HepG2 (cell line): Measurements from ENCODE around the gene CBFA2T2. TPM values are rescaled to one million over a fixed set of nuclear protein-coding genes. Genes with fewer than 3 reads are reported as not detected.

ENCODE experiments used
- ATAC-seq: fragments of 200-7000 bp; cut with Tn5 transposase; 3 replicates; pipeline ENCODE4 v1.9.1; 2020; ENCODE audit warnings: mild to moderate bottlenecking, moderate library complexity
- BruUV-seq: library from RNA; stranded (reverse); fragments of 400-500 nt; replicated peaks from 2 replicates; lab custom pipeline; 2021; lab: Mats Ljungman, UMichigan
- CTCF ChIA-PET: fragments of 300-600 bp; formaldehyde crosslinking; extraction: SDS; loops from one replicate; lab custom pipeline; 2021; ENCODE audit warnings: low total read pairs, inconsistent platforms, low intra/inter-chr PET ratio; lab: Yijun Ruan, JAX
- POLR2A ChIA-PET: fragments of 350-600 bp; sonication (Branson Sonifier 250); formaldehyde crosslinking; loops from one replicate; lab custom pipeline; 2020; ENCODE audit warnings: antibody characterized with exemption, inconsistent platforms; lab: Yijun Ruan, JAX
- DNase-seq: peaks from one replicate; pipeline ENCODE4 v3.0.0-alpha.2; 2015; ENCODE audit warnings: low spot score
- FAIRE-seq: peaks from 3 replicates; lab custom pipeline; 2011; peaks lifted over from hg19 to GRCh38; lab: Jason Lieb, UNC
- H2AFZ ChIP-seq: one replicate; pipeline ENCODE4 v1.6.1; 2011; ENCODE audit warnings: low read length, inconsistent platforms
- H3K27ac ChIP-seq: fragments of 300-600 bp; 3 replicates; pipeline ENCODE4 v1.8.0; 2011; ENCODE audit warnings: mixed run types, mild to moderate bottlenecking, mixed read lengths, low read length, inconsistent platforms; ENCODE audit not compliant: insufficient read depth; ENCODE audit errors: extremely low read length
- H3K27me3 ChIP-seq, 2 experiments: fragments of 200-600 bp in 1 of 2; 2 replicates in 1 of 2; 3 replicates in 1 of 2; pipeline versions ENCODE4 v1.6.0 to v1.8.0; 2011; ENCODE audit warnings: low read length in 2 of 2, mild to moderate bottlenecking in 2 of 2, moderate library complexity in 2 of 2, inconsistent platforms in 1 of 2; ENCODE audit not compliant: insufficient read depth in 2 of 2, control insufficient read depth in 1 of 2
- H3K36me3 ChIP-seq, 2 experiments: fragments of 200-600 bp in 1 of 2; replicated peaks in 1 of 2; 2 replicates in 1 of 2; 3 replicates in 1 of 2; pipeline versions ENCODE4 v1.5.1 to v1.8.0; 2011; ENCODE audit warnings: low read length in 2 of 2, inconsistent platforms in 1 of 2; ENCODE audit not compliant: insufficient read depth in 2 of 2, control insufficient read depth in 1 of 2
- H3K4me1 ChIP-seq: 2 replicates; pipeline ENCODE4 v1.5.1; 2012; ENCODE audit warnings: low read length, inconsistent platforms; ENCODE audit not compliant: insufficient read depth
- H3K4me2 ChIP-seq: 2 replicates; pipeline ENCODE4 v1.6.0; 2011; ENCODE audit warnings: low read depth, low read length, inconsistent platforms
- H3K4me3 ChIP-seq, 3 experiments: fragments of 200-600 bp in 1 of 3; sonication (generic), shearing (Covaris generic) in 1 of 3; replicated peaks in 1 of 3; 2 replicates each; pipeline ENCODE4 v1.5.1; 2011 to 2016; ENCODE audit warnings: low read length in 3 of 3, inconsistent platforms in 2 of 3, low read depth in 2 of 3, mild to moderate bottlenecking in 2 of 3, control low read depth in 1 of 3, mixed read lengths in 1 of 3; ENCODE audit not compliant: insufficient read depth in 1 of 3
- H3K79me2 ChIP-seq: one replicate; pipeline ENCODE4 v1.6.1; 2011; ENCODE audit warnings: low read length, inconsistent platforms; ENCODE audit not compliant: insufficient read depth
- H3K9ac ChIP-seq: 2 replicates; pipeline ENCODE4 v1.6.0; 2011; ENCODE audit warnings: mild to moderate bottlenecking, low read depth, low read length, inconsistent platforms; ENCODE audit not compliant: insufficient read depth
- H3K9me3 ChIP-seq: 2 replicates; pipeline ENCODE4 v1.5.1; 2012; ENCODE audit warnings: mild to moderate bottlenecking, low read length
- H4K20me1 ChIP-seq: 2 replicates; pipeline ENCODE4 v1.6.0; 2011; ENCODE audit warnings: inconsistent platforms, mild to moderate bottlenecking, low read length, moderate library complexity; ENCODE audit not compliant: insufficient read depth
- CTCF ChIP-seq: sonication (generic); formaldehyde crosslinking; IDR thresholded peaks from 2 replicates; pipeline ENCODE4 v1.5.0; 2020; ENCODE audit warnings: mild to moderate bottlenecking, missing genetic modification reagents, moderate library complexity
- E2F1 ChIP-seq: sonication (generic); formaldehyde crosslinking; IDR thresholded peaks from 2 replicates; pipeline ENCODE4 v1.5.0; 2020; ENCODE audit warnings: missing genetic modification reagents
- FIP1L1 ChIP-seq: fragments of 200-400 bp; formaldehyde crosslinking; IDR thresholded peaks from 2 replicates; pipeline ENCODE4 v1.6.1; 2018; ENCODE audit warnings: low read depth, mild to moderate bottlenecking, low read length, moderate library complexity, borderline replicate concordance; ENCODE audit not compliant: insufficient read depth
- KDM5A ChIP-seq: fragments of 200-600 bp; sonication (generic); IDR thresholded peaks from 2 replicates; pipeline ENCODE4 v1.7.0; 2018; ENCODE audit warnings: antibody characterized with exemption, mild to moderate bottlenecking, low read length, borderline replicate concordance
- NPAS2 ChIP-seq: sonication (generic); formaldehyde crosslinking; IDR thresholded peaks from 2 replicates; pipeline ENCODE4 v1.8.0; 2022; ENCODE audit warnings: mild to moderate bottlenecking, missing genetic modification reagents, borderline replicate concordance
- PHF21A ChIP-seq: sonication (generic); formaldehyde crosslinking; IDR thresholded peaks from 2 replicates; pipeline ENCODE4 v1.5.0; 2020; ENCODE audit warnings: mild to moderate bottlenecking, missing genetic modification reagents
- SSRP1 ChIP-seq: IDR thresholded peaks from 2 replicates; pipeline ENCODE4 v1.6.1; 2016; ENCODE audit warnings: control low read depth
- TCF12 ChIP-seq, 2 experiments: fragments of 450-650 bp in 1 of 2; sonication (generic) in 1 of 2; formaldehyde crosslinking in 1 of 2; IDR thresholded peaks; 2 replicates each; pipeline versions ENCODE4 v1.6.1 to v1.8.0; 2017 to 2022; ENCODE audit warnings: antibody characterized with exemption in 1 of 2, mild to moderate bottlenecking in 1 of 2, missing genetic modification reagents in 1 of 2, moderate library complexity in 1 of 2
- ZGPAT ChIP-seq: IDR thresholded peaks from 2 replicates; pipeline ENCODE4 v1.6.1; 2016; ENCODE audit warnings: mild to moderate bottlenecking
- ZNF362 ChIP-seq: sonication (generic); formaldehyde crosslinking; IDR thresholded peaks from 2 replicates; pipeline ENCODE4 v1.4.0; 2020; ENCODE audit warnings: missing genetic modification reagents, mild to moderate bottlenecking, borderline replicate concordance
- ZNF639 ChIP-seq: conservative IDR thresholded peaks from 2 replicates; pipeline ENCODE4 v1.6.1; 2018; ENCODE audit warnings: missing genetic modification reagents
- WGBS: methylation state at CpG from one replicate; pipeline ENCODE4 v1.1.6; 2017; ENCODE audit warnings: low lambda C conversion rate; 5-methylcytosine and 5-hydroxymethylcytosine counted together
- in situ Hi-C: cut with HindIII; loops from 2 replicates; pipeline ENCODE4 v1.10.0; 2017; ENCODE audit warnings: low pct_unique_long_range_greater_than_20kb; ENCODE audit not compliant: extremely low pct_ligation_motif_present
- intact Hi-C: fragments of 100-400 bp; cut with micrococcal nuclease; formaldehyde crosslinking; loops from one replicate; pipeline ENCODE4 v1.10.0; 2022; ENCODE audit not compliant: unreplicated experiment
- polyA plus RNA-seq, 8 experiments: library from polyadenylated mRNA; depleted of rRNA in 3 of 8; stranded (reverse) in 7 of 8; unstranded in 1 of 8; fragments of >200 nt; fragmentation: Illumina TruSeq in 4 of 8; extraction: Trizol in 4 of 8; gene quantifications; 2 replicates each; pipeline versions ENCODE4 v1.2.1 to v1.2.3, GENCODE V29; 2011 to 2016; ENCODE audit warnings: low read depth in 4 of 8, missing spikeins in 1 of 8, mixed read lengths in 1 of 8; ENCODE audit not compliant: insufficient read depth in 1 of 8
- total RNA-seq, 5 experiments: library from RNA; depleted of rRNA; stranded (reverse); fragments of >200 nt; fragmentation: Illumina TruSeq; extraction: Trizol; gene quantifications; 2 replicates each; pipeline ENCODE4 v1.2.3, GENCODE V29; 2016; ENCODE audit warnings: low read depth in 1 of 5

The CBFA2T2 gene
- total and polyA plus RNA-seq, 2 of the 13 experiments (the other 11 are each of a cell fraction or from before 2014, with no cell fraction given), result 6.3 to 21.2 TPM

GRCh38 chr20:33515569-33516216 lies 25.8 kb downstream of the CBFA2T2 start (continued):
- peak; percentile 24; the same call in 1 of the 2 replicates for TF ChIP-seq ZGPAT
- TF ChIP-seq ZNF362 (CRISPR knock-in tag), result peak; percentile 86
- no peak for TF ChIP-seq FIP1L1
- TF ChIP-seq CTCF, result peak; percentile 56
- TF ChIP-seq, all 625 proteins: peak for 10

- H3K9ac ChIP-seq, result no peak overlapping the region
- FAIRE-seq, result no peak
- H3K36me3 ChIP-seq, result no peaks in the 10 kb centered on the region; a peak in 1 of 5 replicates
- H3K4me1 ChIP-seq, result peaks cover 44% of the 10 kb centered on the region
- no peaks in the 10 kb centered on the region; the same call in 1 of the 2 replicates for H4K20me1 ChIP-seq
- ChIA-PET CTCF (interaction anchor here (1.3 kb wide), 1 partner anchor 135 kb away, joined by 4 read pairs; no protein-coding TSS in a partner anchor), POLR2A (interaction anchor here (0.7 kb wide), 1 partner anchor 45 kb away, joined by 3 read pairs; no protein-coding TSS in a partner anchor)
- H2AFZ ChIP-seq, result no peak overlapping the region
- no TSS peak for BruUV-seq
- no peaks in the 10 kb centered on the region for H3K27me3 ChIP-seq
- H3K4me3 ChIP-seq, result no peak overlapping the region
- no peak for ATAC-seq
- no peak overlapping the region for H3K4me2 ChIP-seq
- H3K79me2 ChIP-seq, result peaks cover 54% of the 10 kb centered on the region
- DNase-seq, result no peak
- H3K27ac ChIP-seq, result peak overlapping the region; percentile 5
- WGBS, result 70% methylated on average over 1 of the region's 1 CpG
- H3K9me3 ChIP-seq, result no peaks in the 10 kb centered on the region
- in situ Hi-C loops (loop anchor here (10.0 kb wide), 1 partner anchor 128 kb away; no protein-coding TSS in a partner anchor), intact Hi-C loops (loop anchor here (5.0 to 10.0 kb wide), 2 partner anchors 48 to 135 kb away; no protein-coding TSS in a partner anchor)
- no peak for TF ChIP-seq NPAS2
- TF ChIP-seq ZNF639, result no peak
- no peak for TF ChIP-seq TCF12 (IDR thresholded peaks at IDR 0.05)
- no peak for TF ChIP-seq TCF12 (CRISPR knock-in tag; IDR thresholded peaks at IDR 0.05)
- no peak for TF ChIP-seq KDM5A
- TF ChIP-seq PHF21A, result no peak
- no peak for TF ChIP-seq SSRP1 (CRISPR knock-in tag)
- no peak for TF ChIP-seq E2F1 (CRISPR knock-in tag)
Observed at GRCh38 chr20:33516882-33517281, 27.0 kb downstream of the CBFA2T2 start.
